Measurements from ENCODE around the gene TRPM7.
"Not testable (repeated sequence)": the region's sequence is repeated elsewhere in the genome, so short reads cannot be mapped to it uniquely, and the experiment has no call there.

TRPM7 gene

DNA sequence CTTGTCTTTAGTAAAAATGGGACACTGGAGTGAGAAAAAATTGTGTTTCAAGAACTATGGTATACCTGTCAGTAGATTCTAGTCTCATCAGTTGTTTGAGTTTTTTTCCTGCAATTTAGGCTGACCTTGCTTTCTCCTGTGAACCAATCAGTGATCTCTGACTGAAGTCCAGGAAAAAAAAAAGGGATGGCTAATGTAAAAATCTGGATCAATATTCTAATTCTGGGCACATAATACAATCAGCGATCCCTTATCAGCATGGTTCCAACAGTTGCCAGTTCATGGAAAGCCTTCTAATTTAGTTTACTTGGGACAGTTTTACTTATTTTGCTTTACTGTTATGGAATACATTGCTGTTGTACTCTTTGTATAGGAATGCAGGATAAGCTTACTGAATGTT, 17.0 kb downstream of the TRPM7 start:
- no peak for DNase-seq

DNA sequence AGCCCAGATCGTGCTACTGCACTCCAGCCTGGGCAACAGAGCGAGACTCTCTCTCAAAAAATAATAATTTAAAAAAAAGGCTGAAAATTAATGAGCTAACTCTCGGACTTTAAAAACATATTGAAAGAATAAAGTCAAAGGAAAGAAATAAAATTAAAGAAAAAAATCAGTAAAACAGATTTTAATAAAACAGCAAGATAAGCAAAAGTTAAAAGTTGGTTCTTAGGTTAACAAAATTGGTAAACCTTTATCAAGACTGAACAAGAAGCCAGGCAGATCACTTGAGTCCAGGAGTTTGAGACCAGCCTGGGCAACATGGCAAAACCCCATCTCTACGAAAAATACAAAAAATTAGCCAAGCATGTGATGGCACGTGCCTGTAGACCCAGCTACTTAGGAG, 20.7 kb downstream of the TRPM7 start:
- DNase-seq: no peak

DNA sequence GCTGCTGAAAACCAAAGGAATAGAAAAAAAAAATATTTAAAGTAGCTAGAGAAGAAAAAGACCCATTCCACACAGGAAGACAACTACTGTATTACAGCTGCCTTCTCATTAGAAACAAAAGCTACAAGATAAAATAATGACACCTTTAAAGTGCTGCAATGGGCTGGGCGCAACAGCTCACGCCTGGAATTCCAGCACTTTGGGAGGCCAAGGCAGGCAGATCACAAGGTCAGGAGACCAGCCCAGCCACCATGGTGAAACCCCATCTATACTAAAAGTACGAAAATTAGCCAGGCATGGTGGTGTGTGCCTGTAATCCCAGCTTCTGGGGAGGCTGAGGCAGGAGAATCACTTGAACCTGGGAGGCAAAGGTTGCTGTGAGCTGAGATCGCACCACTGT, 31.0 kb downstream of the TRPM7 start:
- no peak for DNase-seq

DNA sequence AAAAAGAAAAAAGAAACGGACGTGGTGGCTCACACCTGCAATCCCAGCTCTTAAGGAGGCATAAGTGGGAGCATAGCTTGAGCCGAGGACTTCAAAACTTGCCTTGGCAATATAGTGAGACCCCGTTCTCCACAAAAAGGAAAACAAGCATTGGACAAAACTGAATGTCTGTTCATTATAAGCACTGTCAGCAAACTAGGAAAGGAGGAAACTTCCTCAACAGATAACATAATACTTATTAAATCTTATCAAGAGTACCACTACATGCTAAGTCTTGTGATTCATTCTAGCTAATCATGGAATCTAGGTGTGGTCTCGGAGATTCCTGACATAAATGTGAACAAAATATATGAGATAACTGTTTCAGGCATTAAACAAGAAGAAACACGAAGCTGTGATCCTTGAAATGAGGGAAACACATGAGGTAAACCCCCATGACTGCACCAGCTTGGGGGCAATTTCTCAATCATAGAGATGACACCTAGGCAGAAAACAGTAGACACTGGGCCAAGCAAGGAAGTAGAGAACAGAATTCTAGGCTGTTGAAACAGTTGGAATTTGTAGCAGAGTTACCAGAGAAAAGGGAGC, 33.3 kb downstream of the TRPM7 start:
- DNase-seq: no peak

DNA sequence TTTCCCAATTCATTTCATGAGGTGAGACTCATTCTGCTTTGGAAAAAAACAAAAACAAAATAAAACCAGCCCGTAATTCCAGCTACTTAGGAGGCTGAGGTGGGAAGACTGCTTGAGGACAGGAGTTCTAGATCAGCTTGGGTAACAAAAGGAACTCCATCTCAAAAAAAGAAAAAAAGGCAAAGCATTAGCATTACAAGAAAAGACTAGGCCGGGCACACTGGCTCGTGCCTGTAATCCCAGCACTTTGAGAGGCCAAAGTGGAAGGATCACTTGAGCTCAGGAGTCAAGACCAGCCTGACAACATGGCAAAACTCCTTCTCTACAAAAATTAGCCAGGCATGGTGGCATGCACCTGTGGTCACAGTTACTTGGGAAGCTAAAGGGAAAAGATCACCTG, 33.9 kb downstream of the TRPM7 start:
- DNase-seq: no peak

DNA sequence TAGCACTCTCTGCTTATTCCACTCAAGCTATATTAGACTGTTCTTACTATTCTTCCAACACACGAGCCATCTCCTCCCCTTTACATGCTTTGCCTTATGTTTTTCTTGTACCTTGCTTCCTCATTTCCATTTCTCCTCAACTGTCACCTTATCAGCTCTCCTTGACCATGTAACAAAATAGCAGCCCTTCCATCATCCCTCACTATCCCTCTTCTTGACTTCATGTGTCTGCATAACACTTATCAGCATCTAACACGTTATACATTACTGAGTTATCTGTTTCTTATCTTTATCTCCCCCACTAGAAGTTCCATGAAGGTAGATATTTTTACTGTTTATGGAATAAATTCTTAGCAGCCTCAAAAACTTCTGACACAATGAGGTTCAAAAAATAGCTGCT, 45.3 kb downstream of the TRPM7 start:
- DNase-seq: peak; percentile 15

DNA sequence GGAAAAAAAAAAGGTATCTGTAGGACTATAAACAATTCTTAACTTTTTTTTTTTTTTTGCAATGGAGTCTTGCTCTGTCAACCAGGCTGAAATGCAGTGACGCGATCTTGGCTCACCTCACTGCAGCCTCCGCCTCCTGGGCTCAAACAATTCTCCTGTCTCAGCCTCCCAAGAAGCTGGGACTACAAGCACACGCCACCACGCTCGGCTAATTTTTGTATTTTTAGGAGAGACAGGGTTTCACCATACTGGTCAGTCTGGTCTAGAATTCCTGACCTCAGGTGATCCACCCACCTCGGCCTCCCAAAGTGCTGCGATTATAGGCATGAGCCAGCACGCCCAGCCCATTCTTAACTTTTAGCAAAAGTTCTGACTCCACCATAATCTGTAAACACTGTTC, 50.5 kb downstream of the TRPM7 start:
- DNase-seq: no peak

DNA sequence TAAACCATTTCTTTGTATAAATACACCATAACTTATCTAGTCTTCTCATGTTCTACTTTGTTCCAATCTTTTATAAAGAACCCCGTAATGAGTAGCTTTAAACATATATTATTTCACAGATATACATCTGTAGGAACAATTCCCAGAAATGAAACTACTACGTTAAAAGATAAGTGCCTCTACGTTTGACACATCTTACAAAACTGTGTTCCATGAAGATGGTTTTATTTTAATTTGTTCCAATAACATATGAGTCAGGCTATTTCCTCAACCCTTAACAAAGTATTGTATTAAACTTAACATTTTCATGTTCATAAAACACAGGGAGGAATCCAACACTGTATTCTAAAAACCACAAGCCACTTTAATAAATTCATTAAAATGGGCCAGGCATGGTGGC, 52.9 kb downstream of the TRPM7 start:
- no peak for DNase-seq

DNA sequence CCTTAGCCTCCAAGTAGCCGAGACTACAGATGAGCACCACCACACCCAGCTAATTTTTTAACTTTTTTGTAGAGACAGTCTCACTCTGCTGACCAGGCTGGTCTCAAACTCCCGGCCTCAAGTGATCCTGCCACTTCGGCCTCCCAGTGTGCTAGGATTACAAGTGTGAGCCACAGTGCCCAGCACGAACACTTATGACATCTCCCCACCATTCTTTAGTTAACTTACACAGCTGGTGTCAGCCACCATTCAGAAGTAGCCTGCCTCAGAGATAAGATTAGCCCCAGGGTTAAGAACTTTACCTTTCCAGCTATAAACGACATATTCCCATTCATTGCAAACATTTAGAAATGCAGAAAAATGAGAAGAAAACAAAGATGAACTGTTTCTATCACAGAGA, 58.2 kb downstream of the TRPM7 start:
- DNase-seq: no peak

DNA sequence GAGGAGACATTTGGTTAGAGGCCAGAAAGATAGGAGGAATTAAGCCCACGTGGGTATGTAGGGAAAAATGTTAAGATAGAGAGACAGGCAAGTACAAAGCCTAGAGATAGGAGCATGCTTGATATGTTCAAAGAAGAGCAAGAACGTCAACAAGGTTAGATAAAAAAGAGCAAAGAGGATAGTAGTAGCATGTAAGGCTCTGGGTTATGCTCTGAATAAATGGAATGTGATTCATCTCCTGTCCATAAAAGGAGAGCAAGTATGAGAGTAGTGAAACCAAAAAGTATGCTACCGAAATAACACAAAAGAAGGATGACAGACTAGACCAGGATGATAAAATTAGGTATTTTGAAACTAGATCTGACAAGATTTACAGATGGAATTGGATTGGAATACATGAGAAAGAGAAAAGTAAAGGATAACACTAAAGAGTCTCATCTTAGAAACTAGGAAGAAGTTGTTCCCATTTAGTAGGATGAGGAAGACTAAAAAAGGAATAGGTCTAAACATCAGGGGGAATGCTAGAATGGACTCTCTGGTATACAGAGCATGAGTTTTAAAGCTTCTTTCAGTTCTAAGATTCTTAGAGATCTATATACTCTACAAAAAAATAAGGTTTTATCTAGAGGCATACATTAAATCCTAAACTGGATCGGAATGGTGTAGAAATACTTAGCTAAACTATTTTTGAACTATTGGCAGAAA, 59.1 kb downstream of the TRPM7 start:
- DNase-seq: no peak

DNA sequence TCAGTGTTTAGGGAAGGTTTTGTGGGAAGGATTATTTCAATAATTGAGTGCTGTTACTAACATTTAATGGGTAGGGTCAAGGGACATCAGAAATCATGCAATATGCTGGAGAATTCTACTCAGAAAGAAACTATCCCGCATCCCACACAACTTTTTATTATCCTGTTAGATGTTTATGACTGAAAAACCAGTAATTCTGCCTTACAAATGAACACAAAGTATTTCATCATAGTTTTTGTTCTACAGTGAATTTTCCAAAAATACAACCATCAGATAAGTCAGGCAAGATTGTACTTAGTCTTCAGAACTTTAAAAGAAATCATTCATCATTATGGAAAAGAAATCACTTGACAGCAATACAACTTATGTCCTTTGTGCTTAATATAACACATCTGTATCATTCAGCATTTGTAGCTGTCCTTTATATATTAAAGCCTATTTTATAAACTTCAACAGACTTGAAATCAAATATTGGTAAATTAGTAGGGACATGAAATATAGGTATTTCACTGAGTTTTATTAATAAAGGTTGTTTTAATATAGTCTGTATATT, 61.9 kb downstream of the TRPM7 start:
- DNase-seq: no peak

DNA sequence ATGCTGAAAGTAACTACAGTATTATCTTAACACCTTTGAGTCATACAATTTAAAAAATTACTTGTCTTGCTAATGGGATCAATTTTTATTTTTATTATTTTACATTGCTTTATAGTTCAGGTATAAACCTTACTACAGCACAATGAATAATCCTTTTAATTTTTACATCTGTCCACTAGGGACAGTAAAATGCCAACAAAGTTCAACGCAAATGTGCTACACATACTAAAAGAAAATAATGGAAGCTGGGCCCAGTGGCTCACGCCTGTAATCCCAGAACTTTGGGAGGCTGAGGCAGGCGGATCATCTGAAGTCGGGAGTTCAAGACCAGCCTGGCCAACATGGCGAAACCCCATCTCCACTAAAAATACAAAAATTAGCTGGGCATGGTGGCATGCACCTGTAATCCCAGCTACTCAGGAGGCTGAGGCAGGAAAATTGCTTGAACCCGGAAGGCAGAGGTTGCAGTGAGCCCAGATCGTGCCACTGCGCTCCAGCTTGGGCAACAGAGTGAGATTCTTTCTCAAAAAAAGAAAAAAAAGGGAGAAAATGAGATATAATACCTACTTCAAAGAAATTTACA, 64.1 kb downstream of the TRPM7 start:
- peak; percentile 54 for DNase-seq

DNA sequence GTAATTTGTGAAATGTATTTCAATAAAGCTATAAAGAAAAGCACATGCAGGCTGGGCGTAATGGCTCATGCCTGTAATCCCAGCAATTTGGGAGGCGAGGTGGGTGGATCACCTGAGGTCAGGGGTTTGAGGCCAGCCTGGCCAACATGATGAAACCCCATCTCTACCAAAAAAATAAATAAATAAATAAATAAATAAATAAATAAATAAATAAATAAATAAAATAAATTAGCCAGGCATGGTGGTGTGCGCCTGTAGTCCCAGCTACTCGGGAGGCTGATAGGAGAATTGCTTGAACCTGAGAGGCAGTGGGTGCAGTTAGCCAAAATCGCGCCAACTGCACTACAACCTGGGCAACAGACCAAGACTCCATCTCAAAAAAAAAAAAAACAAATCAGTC, 69.6 kb downstream of the TRPM7 start:
- not testable (repeated sequence) for DNase-seq

DNA sequence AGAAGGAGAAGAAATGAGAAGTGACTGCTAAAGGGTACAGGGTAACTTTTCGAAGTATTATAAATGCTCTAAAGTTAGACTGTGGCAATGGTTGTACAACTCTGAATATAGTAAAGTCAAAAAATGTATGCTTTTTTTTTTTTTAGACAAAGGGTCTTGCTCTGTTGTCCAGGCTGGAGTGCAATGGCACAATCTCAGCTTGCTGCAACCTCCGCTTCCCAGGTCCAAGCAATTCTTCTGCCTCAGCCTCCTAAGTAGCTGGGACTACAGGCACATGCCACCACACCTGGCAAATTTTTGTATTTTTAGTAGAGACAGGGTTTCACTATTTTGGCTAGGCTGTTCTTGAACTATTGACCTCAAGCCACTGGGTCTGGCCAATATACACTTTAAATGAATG, 70.0 kb downstream of the TRPM7 start:
- DNase-seq: not testable (repeated sequence)

DNA sequence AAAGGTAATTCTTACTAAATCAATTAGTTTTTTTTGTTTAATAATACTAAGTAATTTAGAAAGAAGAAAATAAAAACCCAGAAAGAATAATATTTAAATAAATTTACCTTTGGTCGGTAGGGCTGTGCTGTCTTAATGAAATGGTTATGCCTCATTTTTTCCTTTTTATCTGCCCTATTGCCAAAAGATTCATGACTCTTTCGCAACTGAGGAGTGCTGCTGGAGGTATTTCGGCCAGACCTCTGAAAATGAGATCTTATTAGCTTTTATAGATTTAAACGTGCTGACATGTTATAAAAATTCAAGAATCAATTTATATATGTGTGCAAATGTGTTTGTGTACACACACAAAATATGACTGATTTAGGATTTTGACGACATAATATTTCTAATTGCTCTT, 73.0 kb downstream of the TRPM7 start:
- no peak for DNase-seq

DNA sequence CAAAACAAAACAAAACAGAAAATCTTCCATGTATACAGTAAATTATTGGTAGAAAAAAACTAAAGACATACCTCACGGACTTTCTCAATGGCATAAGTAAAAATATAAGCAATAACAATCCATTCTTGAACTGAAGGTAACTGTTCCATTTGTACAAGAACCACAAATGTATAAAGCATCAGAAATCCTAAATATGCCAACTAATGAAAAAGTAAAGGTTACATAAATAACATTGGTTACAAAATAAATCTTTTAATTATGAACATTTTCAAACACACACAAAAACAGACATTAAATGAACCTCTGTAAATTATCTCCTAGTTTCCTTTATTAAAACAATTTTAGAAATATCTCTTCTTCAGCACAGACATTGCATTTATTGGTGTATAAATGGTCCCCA, 79.5 kb downstream of the TRPM7 start:
- no peak for DNase-seq

DNA sequence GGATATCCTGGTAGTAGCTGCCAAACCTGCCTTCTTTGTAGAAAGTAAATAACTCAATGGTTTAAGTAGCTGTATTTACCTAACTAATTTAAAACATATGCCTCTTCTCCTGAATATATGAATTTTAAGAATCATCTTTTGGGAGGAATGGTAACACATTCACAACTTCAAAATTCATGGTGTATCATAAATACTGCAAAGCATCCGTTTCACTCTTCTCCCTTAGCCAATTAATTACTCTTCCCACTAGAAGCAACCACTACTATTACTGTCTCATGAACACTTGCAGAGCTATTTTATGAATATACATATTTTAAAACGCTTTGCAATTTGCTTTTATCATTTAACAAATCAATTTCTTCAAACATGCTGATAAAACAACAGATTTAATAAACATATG, 81.1 kb downstream of the TRPM7 start:
- DNase-seq: no peak

DNA sequence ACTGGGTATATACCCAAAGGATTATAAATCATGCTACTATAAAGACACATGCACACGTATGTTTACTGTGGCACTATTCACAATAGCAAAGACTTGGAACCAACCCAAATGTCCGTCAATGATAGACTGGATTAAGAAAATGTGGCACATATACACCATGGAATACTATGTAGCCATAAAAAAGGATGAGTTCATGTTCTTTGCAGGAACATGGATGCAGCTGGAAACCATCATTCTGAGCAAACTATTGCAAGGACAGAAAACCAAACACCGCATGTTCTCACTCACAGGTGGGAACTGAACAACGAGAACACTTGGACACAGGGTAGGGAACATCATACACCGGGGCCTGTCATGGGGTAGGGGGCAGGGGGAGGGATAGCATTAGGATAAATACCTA, 84.6 kb downstream of the TRPM7 start:
- not testable (repeated sequence) for DNase-seq

DNA sequence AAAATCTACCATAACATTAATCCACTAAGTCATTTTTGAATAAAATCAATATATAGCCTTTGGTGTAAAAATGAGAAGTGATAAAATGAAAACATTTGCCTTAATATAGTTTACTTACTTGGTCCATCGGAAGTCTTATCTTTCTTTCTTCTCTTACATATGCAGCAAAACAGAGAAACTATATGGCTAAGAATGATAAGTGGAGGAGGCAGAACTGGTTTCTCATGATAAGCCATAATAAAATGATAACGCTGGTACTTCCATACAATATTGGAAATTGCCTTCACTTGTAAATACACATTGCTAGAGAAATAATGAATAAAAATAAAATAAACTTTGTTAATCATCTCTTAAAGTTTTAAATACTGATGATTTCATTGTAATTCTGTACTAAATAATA, 92.3 kb downstream of the TRPM7 start:
- peak; percentile 82 for DNase-seq

DNA sequence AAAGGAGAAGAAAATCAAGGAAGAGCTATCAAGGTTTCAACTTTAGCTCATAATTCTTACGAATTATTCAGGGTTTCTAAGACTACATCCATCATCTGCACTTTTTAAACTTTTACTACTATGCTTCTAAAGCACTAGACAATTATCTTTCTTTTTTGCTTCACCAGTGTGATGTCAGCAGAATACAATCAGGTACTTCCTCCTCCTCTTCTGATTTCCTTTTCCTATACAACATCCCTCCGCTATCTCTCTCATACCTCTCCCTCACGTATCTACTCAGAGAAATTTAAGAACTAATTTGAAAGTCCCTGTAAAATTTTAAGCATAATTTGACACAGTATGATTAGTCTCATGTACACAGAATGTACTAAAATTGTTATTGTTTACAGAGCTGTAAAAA, 92.8 kb downstream of the TRPM7 start:
- DNase-seq: peak; percentile 15

DNA sequence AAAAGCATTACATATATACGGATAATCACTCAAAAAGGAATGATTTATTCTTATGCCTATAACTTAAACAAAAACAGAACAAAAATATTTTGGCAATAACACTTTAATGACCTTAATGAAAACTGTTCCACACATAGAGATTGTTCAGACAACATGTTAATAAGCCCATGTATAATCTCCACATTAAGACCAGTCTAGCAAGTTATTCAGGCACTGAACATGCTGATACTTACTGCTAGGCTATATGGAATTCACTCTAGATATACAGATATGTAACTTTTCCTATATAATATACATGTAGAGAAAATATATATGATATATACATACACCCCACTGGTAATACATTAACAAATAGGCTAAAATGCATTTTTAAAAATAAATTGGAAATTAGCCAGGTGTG, 96.3 kb downstream of the TRPM7 start:
- DNase-seq: no peak

DNA sequence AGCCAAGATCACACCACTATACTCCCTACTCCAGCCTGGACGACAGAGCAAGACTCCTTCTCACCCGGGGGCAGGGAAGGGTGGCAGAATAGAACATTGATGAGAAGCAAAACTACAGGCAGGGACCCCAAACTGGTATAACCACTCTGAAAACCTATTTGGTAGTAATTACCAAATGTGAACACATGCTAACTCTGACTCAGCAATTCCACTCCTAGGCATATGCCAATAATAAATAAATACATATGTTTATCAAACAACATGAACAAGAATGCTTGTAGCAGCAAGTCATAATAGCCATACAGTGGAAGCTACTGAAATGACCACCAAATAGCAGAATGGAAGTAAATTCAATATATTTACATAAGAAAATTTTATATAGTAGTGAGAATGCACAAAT, 109.1 kb downstream of the TRPM7 start:
- DNase-seq: no peak

DNA sequence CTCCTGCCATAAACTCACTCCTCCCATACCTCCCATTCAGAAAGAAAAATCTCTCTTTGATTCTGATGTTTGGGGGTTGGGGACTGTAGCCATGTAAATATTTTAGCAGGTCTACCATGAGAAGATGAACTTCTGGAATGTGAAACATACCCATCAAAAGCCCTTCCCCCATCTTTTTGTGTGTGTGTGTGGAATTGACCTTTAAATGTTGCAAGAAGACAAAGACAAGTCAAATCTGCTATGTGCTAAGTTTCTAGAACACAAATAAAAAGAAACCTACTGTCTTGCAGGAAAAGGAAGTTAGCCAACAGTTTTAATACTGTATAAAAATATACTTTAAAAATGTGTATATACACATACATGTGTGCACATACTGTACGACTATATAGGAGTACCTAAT, 110.4 kb downstream of the TRPM7 start:
- DNase-seq: no peak

DNA sequence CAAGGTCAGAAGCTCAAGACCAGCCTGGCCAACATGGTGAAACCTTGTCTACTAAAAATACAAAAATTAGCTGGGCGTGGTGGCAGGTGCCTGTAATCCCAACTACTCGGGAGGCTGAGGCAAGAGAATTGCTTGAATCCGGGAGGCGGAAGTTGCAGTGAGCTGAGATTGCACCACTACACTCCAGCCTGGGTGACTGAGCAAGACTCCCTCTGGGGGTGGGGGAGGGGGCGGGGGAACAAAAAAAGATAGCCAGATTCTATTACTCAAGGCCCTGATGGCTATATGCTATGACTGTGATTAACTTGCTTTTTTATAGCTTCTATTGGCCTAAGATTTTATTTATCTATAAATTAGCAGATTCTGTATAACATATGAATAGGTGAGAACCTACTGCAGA, 112.8 kb downstream of the TRPM7 start:
- DNase-seq: not testable (repeated sequence)

DNA sequence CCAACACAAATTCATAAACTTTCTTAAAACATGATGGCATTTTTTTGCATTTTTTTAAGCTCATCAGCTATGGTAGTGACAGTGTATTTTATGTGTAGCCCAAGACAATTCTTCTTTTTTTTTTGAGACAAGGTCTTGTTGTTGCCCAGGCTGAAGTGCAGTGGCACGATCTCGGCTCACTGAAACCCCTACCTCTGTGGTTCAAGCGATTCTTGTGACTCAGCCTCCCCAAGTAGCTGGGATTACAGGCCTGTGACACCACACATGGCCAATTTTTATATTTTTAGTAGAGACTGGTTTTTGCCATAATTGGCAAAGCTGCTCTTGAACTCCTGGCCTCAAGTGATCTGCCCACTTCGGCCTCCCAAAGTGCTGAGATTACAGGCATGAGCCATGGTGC, 122.8 kb downstream of the TRPM7 start:
- no peak for DNase-seq

Measured in hematopoietic multipotent progenitor cell treated with erythropoietin and hydrocortisone succinate and interleukin-3 and kit ligand, for 4 days (in vitro differentiated cells).